ENCODE results near the gene ZBTB44.

Gene ZBTB44

DNA sequence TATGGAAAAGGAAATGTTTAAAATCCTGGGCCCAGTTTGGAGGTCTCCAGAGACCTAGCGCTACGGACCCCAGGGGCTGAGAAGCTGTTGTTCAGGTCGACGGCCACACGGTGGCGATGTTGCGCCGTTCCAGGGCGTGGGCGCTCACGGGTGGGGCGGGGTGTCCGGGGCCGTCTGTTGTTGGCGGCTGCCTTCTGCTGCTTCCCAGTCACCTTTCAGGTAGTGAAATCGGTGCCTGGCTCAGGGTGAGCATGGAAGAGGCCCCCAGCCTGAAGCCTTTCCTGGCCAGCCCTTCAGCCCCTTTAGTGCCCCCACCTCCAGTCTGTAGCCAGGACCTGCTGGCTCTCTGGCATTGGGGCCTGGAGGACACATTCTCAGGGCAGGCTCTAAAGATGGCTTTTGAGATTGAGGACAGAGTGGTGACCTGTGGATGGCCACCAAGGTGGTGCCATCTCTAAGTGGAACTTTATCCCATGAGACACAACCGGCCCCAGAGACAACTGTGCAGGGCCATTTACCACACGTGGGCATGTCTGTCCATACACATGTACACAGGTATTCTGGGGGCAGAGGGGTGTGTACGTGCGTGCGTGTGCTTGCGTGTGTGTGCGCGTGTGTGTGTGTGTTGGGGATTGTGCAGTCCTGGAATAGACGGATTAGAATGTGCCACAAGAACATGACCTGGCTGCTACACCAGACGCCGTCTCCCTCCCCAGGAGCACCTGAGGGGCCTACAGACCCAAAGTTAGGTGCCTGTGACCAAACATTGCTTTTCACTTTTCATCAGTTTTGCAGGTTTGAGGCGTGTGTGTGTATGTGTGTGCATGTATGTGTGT, 101.4 kb downstream of the ZBTB44 start:
- TF ChIP-seq, protein P1, sequence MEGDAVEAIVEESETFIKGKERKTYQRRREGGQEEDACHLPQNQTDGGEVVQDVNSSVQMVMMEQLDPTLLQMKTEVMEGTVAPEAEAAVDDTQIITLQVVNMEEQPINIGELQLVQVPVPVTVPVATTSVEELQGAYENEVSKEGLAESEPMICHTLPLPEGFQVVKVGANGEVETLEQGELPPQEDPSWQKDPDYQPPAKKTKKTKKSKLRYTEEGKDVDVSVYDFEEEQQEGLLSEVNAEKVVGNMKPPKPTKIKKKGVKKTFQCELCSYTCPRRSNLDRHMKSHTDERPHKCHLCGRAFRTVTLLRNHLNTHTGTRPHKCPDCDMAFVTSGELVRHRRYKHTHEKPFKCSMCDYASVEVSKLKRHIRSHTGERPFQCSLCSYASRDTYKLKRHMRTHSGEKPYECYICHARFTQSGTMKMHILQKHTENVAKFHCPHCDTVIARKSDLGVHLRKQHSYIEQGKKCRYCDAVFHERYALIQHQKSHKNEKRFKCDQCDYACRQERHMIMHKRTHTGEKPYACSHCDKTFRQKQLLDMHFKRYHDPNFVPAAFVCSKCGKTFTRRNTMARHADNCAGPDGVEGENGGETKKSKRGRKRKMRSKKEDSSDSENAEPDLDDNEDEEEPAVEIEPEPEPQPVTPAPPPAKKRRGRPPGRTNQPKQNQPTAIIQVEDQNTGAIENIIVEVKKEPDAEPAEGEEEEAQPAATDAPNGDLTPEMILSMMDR (IDR thresholded peaks at IDR 0.05; ENCODE audit: low read depth, low read length, missing control alignments): peak; percentile 79
- in situ Hi-C loops (cut with HindIII; ENCODE audit: low sequenced_read_pairs): loop anchor here (25.0 kb wide), 2 partner anchors 174 to 674 kb away; no protein-coding TSS in a partner anchor
- H3K4me3 ChIP-seq (ENCODE audit: low read depth, low read length): no peak overlapping the region
- no peak for DNase-seq (ENCODE audit: low read depth)

DNA sequence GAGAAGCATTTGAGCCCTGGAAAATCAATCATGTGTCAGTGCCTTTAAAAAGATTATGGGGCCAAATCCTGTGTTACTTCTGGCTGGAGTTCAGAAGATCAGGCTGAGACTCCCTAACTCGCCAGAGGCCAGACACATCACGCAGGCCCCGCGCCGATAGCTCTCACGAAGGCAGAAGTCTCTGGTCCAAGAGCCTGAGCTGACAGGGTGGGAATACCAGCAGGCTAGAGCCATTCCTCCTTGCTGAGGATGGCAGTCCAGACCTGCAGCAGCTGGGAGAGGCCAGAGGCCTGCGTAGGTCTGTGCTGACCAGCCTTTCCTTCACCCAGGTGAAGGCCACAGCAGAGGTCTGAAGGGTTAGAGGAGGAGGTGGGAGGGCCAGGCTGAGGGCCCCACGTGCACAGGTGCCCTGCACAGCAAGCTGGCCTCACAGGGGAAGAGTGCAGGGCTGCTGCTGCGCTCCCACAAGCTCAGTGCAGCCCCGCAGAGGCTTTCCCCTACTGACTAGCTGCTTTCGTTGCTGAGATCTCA, 102.2 kb downstream of the ZBTB44 start:
- TF ChIP-seq, protein P1 (IDR thresholded peaks at IDR 0.05; ENCODE audit: low read depth, low read length, missing control alignments): no peak
- DNase-seq (ENCODE audit: low read depth): no peak
- H3K4me3 ChIP-seq (ENCODE audit: low read depth, low read length): no peak overlapping the region
- in situ Hi-C loops (cut with HindIII; ENCODE audit: low sequenced_read_pairs): loop anchor here (25.0 kb wide), 2 partner anchors 175 to 675 kb away; no protein-coding TSS in a partner anchor

DNA sequence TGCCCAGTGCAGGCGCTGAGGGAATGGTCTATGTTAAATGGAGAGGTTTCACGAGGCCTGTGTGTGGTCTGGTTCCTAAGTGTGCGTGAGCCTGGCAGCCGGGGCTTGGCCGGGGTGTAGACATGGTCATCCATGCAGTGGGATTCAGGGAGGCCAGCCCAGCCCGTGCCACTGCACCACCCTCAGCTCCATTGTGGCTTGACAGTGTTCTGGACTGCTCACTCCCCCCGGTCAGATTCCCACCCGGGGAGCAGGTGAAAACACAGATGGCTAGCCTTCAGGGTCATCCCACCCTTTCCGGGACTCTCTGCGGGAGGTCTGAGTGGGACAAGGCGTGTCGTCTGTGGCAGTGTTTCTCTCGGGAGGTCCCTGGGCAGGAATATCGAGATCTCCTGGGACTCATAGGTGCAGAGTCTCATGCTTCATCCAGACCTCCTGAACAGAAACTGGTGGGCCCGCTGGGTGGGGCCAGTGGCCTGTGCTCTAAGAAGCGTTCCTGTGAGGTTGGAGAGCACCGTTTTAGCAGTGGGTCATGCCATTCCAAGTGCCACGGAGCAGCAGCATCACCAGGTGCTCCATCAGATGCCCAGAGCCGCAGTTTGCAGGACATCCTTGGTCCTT, 102.8 kb downstream of the ZBTB44 start:
- TF ChIP-seq, protein P1 (IDR thresholded peaks at IDR 0.05; ENCODE audit: low read depth, low read length, missing control alignments): no peak
- in situ Hi-C loops (cut with HindIII; ENCODE audit: low sequenced_read_pairs): loop anchor here (25.0 kb wide), 2 partner anchors 175 to 675 kb away; no protein-coding TSS in a partner anchor
- H3K4me3 ChIP-seq (ENCODE audit: low read depth, low read length): no peak overlapping the region
- no peak for DNase-seq (ENCODE audit: low read depth)

DNA sequence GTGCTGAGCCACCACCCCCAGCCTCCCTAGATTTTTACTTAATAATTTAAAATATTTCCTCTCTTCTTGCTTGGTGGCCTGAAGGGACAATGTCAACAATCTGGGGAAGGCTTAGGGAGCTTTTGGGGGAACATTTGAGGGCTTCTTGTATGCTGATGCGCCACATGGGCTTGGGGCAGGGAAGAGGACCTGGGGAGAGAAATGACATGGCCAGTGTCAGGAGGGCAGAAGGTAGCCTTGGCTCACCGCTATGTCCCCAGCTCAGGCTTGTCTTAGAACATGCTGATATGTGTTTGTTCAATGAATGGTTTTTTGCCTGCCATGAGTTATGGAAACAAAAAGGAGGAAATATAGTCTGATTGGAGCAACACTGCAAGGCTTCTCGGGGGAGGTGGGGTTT, 103.6 kb downstream of the ZBTB44 start:
- TF ChIP-seq, protein P1 (IDR thresholded peaks at IDR 0.05; ENCODE audit: low read depth, low read length, missing control alignments): no peak
- in situ Hi-C loops (cut with HindIII; ENCODE audit: low sequenced_read_pairs): loop anchor here (25.0 kb wide), 2 partner anchors 176 to 676 kb away; no protein-coding TSS in a partner anchor
- DNase-seq (ENCODE audit: low read depth): no peak
- H3K4me3 ChIP-seq (ENCODE audit: low read depth, low read length): no peak overlapping the region

DNA sequence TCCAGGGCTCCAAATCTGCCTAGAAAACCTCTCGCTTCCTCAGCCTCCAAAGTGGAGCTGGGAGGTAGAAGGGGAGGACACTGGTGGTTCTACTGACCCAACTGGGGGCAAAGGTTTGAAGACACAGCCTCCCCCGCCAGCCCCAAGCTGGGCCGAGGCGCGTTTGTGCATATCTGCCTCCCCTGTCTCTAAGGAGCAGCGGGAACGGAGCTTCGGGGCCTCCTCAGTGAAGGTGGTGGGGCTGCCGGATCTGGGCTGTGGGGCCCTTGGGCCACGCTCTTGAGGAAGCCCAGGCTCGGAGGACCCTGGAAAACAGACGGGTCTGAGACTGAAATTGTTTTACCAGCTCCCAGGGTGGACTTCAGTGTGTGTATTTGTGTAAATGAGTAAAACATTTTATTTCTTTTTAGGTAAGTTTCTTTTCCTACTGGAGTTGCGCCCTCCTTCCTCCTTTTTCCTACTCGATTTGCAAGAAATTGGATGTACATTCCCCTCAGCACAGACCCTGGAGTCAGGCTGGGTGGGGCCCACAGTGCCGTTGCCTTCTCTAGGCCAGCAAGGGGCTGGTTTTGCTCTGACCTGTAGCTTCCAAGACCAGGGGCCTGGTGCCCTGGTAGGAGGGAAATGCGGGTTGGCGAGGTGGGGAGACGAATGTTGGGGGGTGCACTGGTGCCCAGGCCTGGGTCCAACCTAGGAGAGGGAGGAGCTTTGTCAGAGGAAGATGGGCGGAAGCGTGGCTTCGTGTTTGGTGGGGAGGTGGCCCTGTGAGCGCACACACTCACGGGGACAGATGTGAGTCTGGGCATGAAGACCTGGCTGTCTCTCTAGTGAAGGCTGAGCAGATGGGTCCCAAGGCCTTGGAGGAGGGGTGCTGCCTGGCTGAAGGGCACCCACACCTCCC, 104.5 kb downstream of the ZBTB44 start:
- no peak for DNase-seq (ENCODE audit: low read depth)
- in situ Hi-C loops (cut with HindIII; ENCODE audit: low sequenced_read_pairs): loop anchor here (25.0 kb wide), 2 partner anchors 177 to 677 kb away; no protein-coding TSS in a partner anchor
- TF ChIP-seq, protein P1 (IDR thresholded peaks at IDR 0.05; ENCODE audit: low read depth, low read length, missing control alignments): no peak
- no peak overlapping the region for H3K4me3 ChIP-seq (ENCODE audit: low read depth, low read length)

Data from astrocyte of the cerebellum (primary cell).